Body of pancreas (tissue), 4 donors: Measurements from ENCODE around the gene GRM1.

Source experiments
- CTCF ChIP-seq, 7 experiments: fragments of 450-650 bp in 4 of 7; fragments of 200-600 bp in 3 of 7; sonication (generic) in 3 of 7; IDR thresholded peaks; one replicate each; pipeline ENCODE4 v1.5.1; 2016 to 2019; ENCODE audit warnings: antibody characterized with exemption in 7 of 7
- POLR2A ChIP-seq, 3 donors: fragments of 450-650 bp; IDR thresholded peaks; one replicate each; pipeline ENCODE4 v1.6.1; 2016; ENCODE audit warnings: antibody characterized with exemption in 3 of 3, mild to moderate bottlenecking in 2 of 3

- no peak for TF ChIP-seq CTCF (IDR thresholded peaks at IDR 0.05)
- TF ChIP-seq POLR2A (IDR thresholded peaks at IDR 0.05), result no peak
These were observed 441.4 kb downstream of the GRM1 start for GRCh38 chr6:146470091-146470770.
